Mesenchymal stem cell (in vitro differentiated cells and primary cell): ENCODE results near the gene CDNF. TPM values are rescaled to one million over a fixed set of nuclear protein-coding genes. Genes with fewer than 3 reads are reported as not detected.

Experiments
- DNase-seq: peaks from one replicate; pipeline ENCODE4 v3.0.0-alpha.2; 2013
- H2AFZ ChIP-seq: one replicate; pipeline ENCODE4 v1.6.1; 2013; ENCODE audit warnings: low read depth, mild to moderate bottlenecking, control low read depth, inconsistent platforms, low read length, moderate library complexity
- H2AK5ac ChIP-seq: 2 replicates; pipeline ENCODE4 v1.6.1; 2013; ENCODE audit warnings: low read length, moderate library complexity, mild to moderate bottlenecking, inconsistent platforms; ENCODE audit not compliant: severe bottlenecking
- H2BK120ac ChIP-seq: one replicate; pipeline ENCODE4 v1.6.1; 2013; ENCODE audit warnings: low read depth, mild to moderate bottlenecking, inconsistent platforms, low read length, moderate library complexity
- H2BK12ac ChIP-seq, 2 experiments: one replicate each; pipeline ENCODE4 v1.6.1; 2013; ENCODE audit warnings: inconsistent platforms in 2 of 2, low read length in 2 of 2, mild to moderate bottlenecking in 2 of 2, moderate library complexity in 2 of 2, control low read depth in 1 of 2
- H2BK15ac ChIP-seq: one replicate; pipeline ENCODE4 v1.6.1; 2013; ENCODE audit warnings: mild to moderate bottlenecking, low read depth, inconsistent platforms; ENCODE audit not compliant: poor library complexity, severe bottlenecking
- H2BK5ac ChIP-seq: 2 replicates; pipeline ENCODE4 v1.6.1; 2013; ENCODE audit warnings: low read depth, mild to moderate bottlenecking, low read length, control low read depth, inconsistent platforms; ENCODE audit not compliant: poor library complexity, severe bottlenecking
- H3K14ac ChIP-seq, 2 experiments: one replicate each; pipeline ENCODE4 v1.6.1; 2013; ENCODE audit warnings: inconsistent platforms in 2 of 2, low read length in 2 of 2, control low read depth in 1 of 2, mild to moderate bottlenecking in 1 of 2, moderate library complexity in 1 of 2
- H3K18ac ChIP-seq, 2 experiments: one replicate each; pipeline ENCODE4 v1.6.1; 2013; ENCODE audit warnings: inconsistent platforms in 2 of 2, low read length in 2 of 2, control low read depth in 1 of 2, low read depth in 1 of 2, mild to moderate bottlenecking in 1 of 2
- H3K23ac ChIP-seq, 2 experiments: one replicate each; pipeline ENCODE4 v1.6.1; 2013; ENCODE audit warnings: inconsistent platforms in 2 of 2, low read length in 2 of 2, mild to moderate bottlenecking in 2 of 2, moderate library complexity in 2 of 2, control low read depth in 1 of 2
- H3K27ac ChIP-seq: 2 replicates; pipeline ENCODE4 v1.5.1; 2013; ENCODE audit warnings: mild to moderate bottlenecking, moderate library complexity, low read length, control low read depth, inconsistent platforms; ENCODE audit not compliant: poor library complexity, severe bottlenecking
- H3K27me3 ChIP-seq, 2 experiments: 2 replicates each; pipeline versions ENCODE4 v1.6.1 to v1.7.0; 2013; ENCODE audit warnings: low read length in 2 of 2, mild to moderate bottlenecking in 2 of 2, moderate library complexity in 2 of 2, control low read depth in 1 of 2, inconsistent platforms in 1 of 2; ENCODE audit not compliant: control insufficient read depth in 1 of 2, insufficient read depth in 1 of 2
- H3K36me3 ChIP-seq, 2 experiments: 2 replicates each; pipeline versions ENCODE4 v1.6.1 to v1.7.0; 2013; ENCODE audit warnings: low read length in 2 of 2, control low read depth in 1 of 2, inconsistent platforms in 1 of 2, low read depth in 1 of 2, mild to moderate bottlenecking in 1 of 2; ENCODE audit not compliant: insufficient read depth in 2 of 2, control insufficient read depth in 1 of 2
- H3K4ac ChIP-seq, 2 experiments: one replicate each; pipeline ENCODE4 v1.6.1; 2013; ENCODE audit warnings: inconsistent platforms in 2 of 2, low read length in 2 of 2, mild to moderate bottlenecking in 2 of 2, moderate library complexity in 2 of 2, control low read depth in 1 of 2, low read depth in 1 of 2
- H3K4me1 ChIP-seq: 2 replicates; pipeline ENCODE4 v1.6.1; 2013; ENCODE audit warnings: low read depth, low read length, control low read depth; ENCODE audit not compliant: control insufficient read depth, insufficient read depth
- H3K4me2 ChIP-seq: 2 replicates; pipeline ENCODE4 v1.6.1; 2013; ENCODE audit warnings: low read length, mild to moderate bottlenecking, inconsistent platforms; ENCODE audit not compliant: poor library complexity, severe bottlenecking
- H3K4me3 ChIP-seq, 2 experiments: 2 replicates each; pipeline versions ENCODE4 v1.5.1 to v1.7.0; 2013; ENCODE audit warnings: low read length in 2 of 2, mild to moderate bottlenecking in 2 of 2, control low read depth in 1 of 2, low read depth in 1 of 2; ENCODE audit not compliant: insufficient read depth in 1 of 2
- H3K79me1 ChIP-seq: replicated peaks from 2 replicates; pipeline ENCODE4 v1.6.1; 2013; ENCODE audit warnings: mild to moderate bottlenecking, control low read depth, low read length, inconsistent platforms; ENCODE audit not compliant: poor library complexity, severe bottlenecking
- H3K9ac ChIP-seq: 2 replicates; pipeline ENCODE4 v1.7.0; 2013; ENCODE audit warnings: mild to moderate bottlenecking, low read length, moderate library complexity
- H3K9me3 ChIP-seq: 2 replicates; pipeline ENCODE4 v1.7.0; 2013; ENCODE audit warnings: mild to moderate bottlenecking, low read length; ENCODE audit not compliant: control insufficient read depth
- H4K8ac ChIP-seq: one replicate; pipeline ENCODE4 v1.6.1; 2013; ENCODE audit warnings: inconsistent platforms, mild to moderate bottlenecking, low read length, moderate library complexity
- H4K91ac ChIP-seq: one replicate; pipeline ENCODE4 v1.6.1; 2013; ENCODE audit warnings: mild to moderate bottlenecking, low read length, inconsistent platforms
- WGBS: methylation state at CpG from one replicate; pipeline ENCODE4 v1.1.7; 2013; ENCODE audit warnings: mixed read lengths; 5-methylcytosine and 5-hydroxymethylcytosine counted together
- polyA plus RNA-seq, 2 experiments: library from polyadenylated mRNA; stranded (reverse); fragments of 200-250 nt; gene quantifications; one replicate each; pipeline ENCODE4 v1.2.3, GENCODE V29; 2013

CDNF gene
- 0.99 TPM for polyA plus RNA-seq (2013, experiment 1 of 2)
- 0.89 TPM for polyA plus RNA-seq (2013, experiment 2 of 2)

GRCh38 chr10:14837757-14838581 is at the start of gene CDNF, which contains the start of the genes HSPA14 and MSANTD7:
Gene CDNF, minus strand, starts transcription at chr10:14838037. Its CDS starts 91 bp downstream, at chr10:14837946.
Gene HSPA14, plus strand, starts transcription at chr10:14838306. Its CDS starts 97 bp downstream, at chr10:14838403.
Gene MSANTD7, plus strand, starts transcription at chr10:14838306. Its CDS starts 3,979 bp downstream, at chr10:14842285.
- Histone ChIP-seq H3K27ac (peak within 1 kb of the TSS; percentile 62), H3K4ac (peak within 1 kb of the TSS; percentile 72 to 89), H3K4me3 (peak within 1 kb of the TSS; percentile 93 to 97), H2AFZ (peak within 1 kb of the TSS; percentile 69), H2BK15ac (peak within 1 kb of the TSS; percentile 86), H2BK5ac (peak within 1 kb of the TSS; percentile 83), H3K27me3 (no peaks in the 10 kb centered on the region), H3K36me3 (peaks cover 11 to 50% of the 10 kb centered on the region in 2 experiments), H2BK120ac (peak within 1 kb of the TSS; percentile 58), H3K14ac (peak within 1 kb of the TSS in 1 of 2 experiments; percentile 64), H2BK12ac (peak within 1 kb of the TSS; percentile 57 to 65), H3K9ac (peak within 1 kb of the TSS; percentile 96), H3K79me1 (peaks cover 12% of the 10 kb centered on the region), H3K18ac (peak within 1 kb of the TSS; percentile 83 to 99), H4K8ac (peak within 1 kb of the TSS; percentile 99), H3K23ac (peak within 1 kb of the TSS in 1 of 2 experiments; percentile 5), H4K91ac (peak within 1 kb of the TSS; percentile 96), H3K9me3 (no peaks in the 10 kb centered on the region), H3K4me2 (peak within 1 kb of the TSS; percentile 83), H2AK5ac (no peak within 1 kb of the TSS), H3K4me1 (no peaks in the 10 kb centered on the region)
- peak; percentile 99 for DNase-seq
- WGBS = under 1% methylated on average over 72 of the region's 72 CpGs

- no peak overlapping the region for H2BK12ac ChIP-seq
- H2BK120ac ChIP-seq = no peak overlapping the region
- 93% methylated on average over 3 of the region's 3 CpGs for WGBS
- H3K14ac ChIP-seq = no peak overlapping the region
- H4K91ac ChIP-seq = no peak overlapping the region
- no peak overlapping the region for H4K8ac ChIP-seq
- H3K4me2 ChIP-seq = no peak overlapping the region
- no peak overlapping the region for H2AFZ ChIP-seq
- H2BK15ac ChIP-seq = no peak overlapping the region
- peaks cover 25% of the 10 kb centered on the region for H3K79me1 ChIP-seq
- no peaks in the 10 kb centered on the region for H3K4me1 ChIP-seq
- H3K23ac ChIP-seq = no peak overlapping the region
- no peaks in the 10 kb centered on the region for H3K9me3 ChIP-seq
- peaks cover 0 to 9% of the 10 kb centered on the region in 2 experiments for H3K36me3 ChIP-seq
- no peak overlapping the region for H2AK5ac ChIP-seq
- no peak overlapping the region for H3K9ac ChIP-seq
- H3K18ac ChIP-seq = no peak overlapping the region
- no peak overlapping the region for H3K4me3 ChIP-seq
- H3K27me3 ChIP-seq = no peaks in the 10 kb centered on the region
- no peak overlapping the region for H3K27ac ChIP-seq
- H2BK5ac ChIP-seq = no peak overlapping the region
- no peak overlapping the region for H3K4ac ChIP-seq
- no peak for DNase-seq
These were observed 46.2 kb upstream of the CDNF start for GRCh38 chr10:14884082-14884481.

- Histone ChIP-seq H4K8ac (no peak overlapping the region), H2BK5ac (no peak overlapping the region), H3K27me3 (no peaks in the 10 kb centered on the region), H3K4me3 (peak overlapping the region in 1 of 2 experiments; percentile 88), H3K4me1 (peaks cover 7% of the 10 kb centered on the region), H3K18ac (no peak overlapping the region), H3K27ac (no peak overlapping the region), H3K9me3 (no peaks in the 10 kb centered on the region), H2BK12ac (no peak overlapping the region), H4K91ac (no peak overlapping the region), H3K14ac (no peak overlapping the region), H3K36me3 (peaks cover 0 to 4% of the 10 kb centered on the region in 2 experiments), H3K9ac (peak overlapping the region; percentile 99), H2BK120ac (no peak overlapping the region), H3K4ac (no peak overlapping the region), H3K79me1 (peaks cover 21% of the 10 kb centered on the region), H3K23ac (no peak overlapping the region), H2BK15ac (no peak overlapping the region), H2AK5ac (no peak overlapping the region), H2AFZ (no peak overlapping the region), H3K4me2 (peak overlapping the region; percentile 78)
- 56% methylated on average over 7 of the region's 7 CpGs for WGBS
- peak; percentile 24 for DNase-seq
These were observed 42.4 kb upstream of the CDNF start for GRCh38 chr10:14880229-14880628.

DNA sequence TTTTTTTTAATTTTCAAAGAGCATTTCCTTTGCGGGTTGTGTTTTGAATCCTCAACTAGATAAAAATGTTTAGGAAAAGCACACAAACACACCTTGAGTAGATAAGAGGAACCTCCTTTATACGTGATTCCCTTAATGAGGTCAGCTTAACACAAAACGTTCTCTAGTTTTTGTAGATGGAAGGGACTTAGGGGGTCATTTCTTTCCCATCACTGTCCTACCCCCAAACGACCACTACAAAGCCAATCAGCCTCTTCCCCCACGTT is 42.0 kb upstream of the CDNF start:
- Histone ChIP-seq H2BK120ac (no peak overlapping the region), H2AK5ac (no peak overlapping the region), H3K4me2 (peak overlapping the region; percentile 78), H3K9ac (peak overlapping the region; percentile 99), H3K4me1 (peaks cover 7% of the 10 kb centered on the region), H2BK5ac (no peak overlapping the region), H3K4me3 (peak overlapping the region in 1 of 2 experiments; percentile 88), H3K27ac (no peak overlapping the region), H2BK15ac (no peak overlapping the region), H3K27me3 (no peaks in the 10 kb centered on the region), H3K79me1 (peaks cover 21% of the 10 kb centered on the region), H3K4ac (no peak overlapping the region), H3K18ac (no peak overlapping the region), H2BK12ac (no peak overlapping the region), H4K8ac (no peak overlapping the region), H3K36me3 (peaks cover 0 to 4% of the 10 kb centered on the region in 2 experiments), H3K9me3 (no peaks in the 10 kb centered on the region), H2AFZ (no peak overlapping the region), H3K14ac (no peak overlapping the region), H3K23ac (no peak overlapping the region), H4K91ac (no peak overlapping the region)
- no CpG with 5 or more reads among the region's 5 CpGs for WGBS
- DNase-seq = no peak
